CD14-positive monocyte (primary cell): ENCODE results near the gene HIBCH. TPM values are rescaled to one million over a fixed set of nuclear protein-coding genes. Genes with fewer than 3 reads are reported as not detected.

Source experiments
- DNase-seq, 3 donors: peaks; one replicate each; pipeline ENCODE4 v3.0.0-alpha.2; 2011 to 2022
- H2AFZ ChIP-seq: 2 replicates; pipeline ENCODE4 v1.6.0; 2012; ENCODE audit warnings: mild to moderate bottlenecking, low read depth, low read length, inconsistent platforms; ENCODE audit not compliant: insufficient read depth, poor library complexity, severe bottlenecking
- H3K27ac ChIP-seq, 2 donors: 1 replicate in 1 of 2; 2 replicates in 1 of 2; pipeline ENCODE4 v1.5.1; 2012 to 2013; ENCODE audit warnings: low read length in 2 of 2, control low read depth in 1 of 2, inconsistent platforms in 1 of 2, low read depth in 1 of 2, mild to moderate bottlenecking in 1 of 2
- H3K27me3 ChIP-seq, 2 donors: one replicate each; pipeline versions ENCODE4 v1.6.0 to v1.6.1; 2011 to 2013; ENCODE audit warnings: low read length in 2 of 2; ENCODE audit not compliant: control insufficient read depth in 2 of 2, insufficient read depth in 2 of 2
- H3K36me3 ChIP-seq, 2 donors: replicated peaks in 1 of 2; 1 replicate in 1 of 2; 2 replicates in 1 of 2; pipeline versions ENCODE4 v1.5.1 to v1.6.1; 2012 to 2013; ENCODE audit warnings: low read length in 2 of 2, control low read depth in 1 of 2, inconsistent platforms in 1 of 2, mild to moderate bottlenecking in 1 of 2; ENCODE audit not compliant: insufficient read depth in 2 of 2, control insufficient read depth in 1 of 2
- H3K4me1 ChIP-seq, 2 donors: 1 replicate in 1 of 2; 2 replicates in 1 of 2; pipeline versions ENCODE4 v1.5.1 to v1.6.1; 2012 to 2013; ENCODE audit warnings: low read length in 2 of 2, control low read depth in 1 of 2, inconsistent platforms in 1 of 2, mild to moderate bottlenecking in 1 of 2, moderate library complexity in 1 of 2; ENCODE audit not compliant: insufficient read depth in 2 of 2, control insufficient read depth in 1 of 2
- H3K4me2 ChIP-seq: replicated peaks from 2 replicates; pipeline ENCODE3; 2012; ENCODE audit warnings: low read length, moderate library complexity, mild to moderate bottlenecking; ENCODE audit not compliant: poor library complexity, severe bottlenecking; ENCODE audit errors: extremely low read depth
- H3K4me3 ChIP-seq, 3 experiments: fragments of 200-600 bp in 1 of 3; sonication (generic) in 1 of 3; replicated peaks in 1 of 3; 1 replicate in 2 of 3; 2 replicates in 1 of 3; pipeline ENCODE4 v1.5.1; 2011 to 2013; ENCODE audit warnings: low read length in 3 of 3, mild to moderate bottlenecking in 3 of 3, control low read depth in 2 of 3, low read depth in 2 of 3, inconsistent platforms in 1 of 3, moderate library complexity in 1 of 3
- H3K79me2 ChIP-seq: 2 replicates; pipeline ENCODE4 v1.6.0; 2012; ENCODE audit warnings: mild to moderate bottlenecking, control low read depth, inconsistent platforms, low read length, moderate library complexity; ENCODE audit not compliant: insufficient read depth
- H3K9ac ChIP-seq: 2 replicates; pipeline ENCODE4 v1.6.0; 2017; ENCODE audit warnings: low read length, mild to moderate bottlenecking; ENCODE audit not compliant: insufficient read depth, poor library complexity, severe bottlenecking
- H3K9me3 ChIP-seq, 2 donors: replicated peaks in 1 of 2; 1 replicate in 1 of 2; 2 replicates in 1 of 2; pipeline versions ENCODE4 v1.5.1 to v1.6.1; 2012 to 2013; ENCODE audit warnings: low read length in 2 of 2, control low read depth in 1 of 2; ENCODE audit not compliant: control insufficient read depth in 1 of 2, insufficient read depth in 1 of 2
- H4K20me1 ChIP-seq: 2 replicates; pipeline ENCODE4 v1.6.0; 2012; ENCODE audit warnings: mild to moderate bottlenecking, low read length, control low read depth, moderate library complexity; ENCODE audit not compliant: insufficient read depth
- H3K27ac Mint-ChIP-seq, 7 donors: one replicate each; pipeline ENCODE4 v1.8.0; 2020; ENCODE audit warnings: mild to moderate bottlenecking in 7 of 7, mixed read lengths in 7 of 7, moderate library complexity in 6 of 7, inconsistent platforms in 2 of 7
- H3K27me3 Mint-ChIP-seq, 3 donors: one replicate each; pipeline ENCODE4 v1.8.0; 2021 to 2022; ENCODE audit warnings: low read depth in 3 of 3, mild to moderate bottlenecking in 3 of 3, mixed read lengths in 3 of 3, moderate library complexity in 3 of 3, inconsistent platforms in 1 of 3
- H3K36me3 Mint-ChIP-seq, 2 donors: one replicate each; pipeline ENCODE4 v1.8.0; 2020; ENCODE audit warnings: mixed read lengths in 2 of 2, inconsistent platforms in 1 of 2, mild to moderate bottlenecking in 1 of 2
- H3K4me1 Mint-ChIP-seq: one replicate; pipeline ENCODE4 v1.8.0; 2020; ENCODE audit warnings: mild to moderate bottlenecking, mixed read lengths
- H3K4me3 Mint-ChIP-seq, 2 donors: one replicate each; pipeline ENCODE4 v1.8.0; 2020; ENCODE audit warnings: mild to moderate bottlenecking in 2 of 2, mixed read lengths in 2 of 2, moderate library complexity in 1 of 2
- H3K9me3 Mint-ChIP-seq, 7 donors: one replicate each; pipeline ENCODE4 v1.8.0; 2020 to 2022; ENCODE audit warnings: mixed read lengths in 7 of 7, mild to moderate bottlenecking in 6 of 7, moderate library complexity in 6 of 7, inconsistent platforms in 2 of 7
- WGBS: methylation state at CpG from one replicate; pipeline ENCODE4 v1.1.5; 2013; ENCODE audit warnings: missing lambda C conversion rate; ENCODE audit not compliant: insufficient coverage; 5-methylcytosine and 5-hydroxymethylcytosine counted together
- intact Hi-C, 2 donors: fragments of 100-400 bp; cut with micrococcal nuclease; formaldehyde crosslinking; loops; one replicate each; pipeline versions ENCODE4 v1.15.0 to v1.15.1; 2023
- polyA plus RNA-seq, 3 donors: library from polyadenylated mRNA; depleted of rRNA in 1 of 3; unstranded in 2 of 3; stranded (reverse) in 1 of 3; fragments of 300-500 nt in 2 of 3; fragments of >200 nt in 1 of 3; fragmentation: Illumina TruSeq in 2 of 3; gene quantifications; 1 replicate in 2 of 3; 2 replicates in 1 of 3; pipeline ENCODE4 v1.2.3, GENCODE V29; 2012 to 2021
- TF ChIP-seq, protein P1 (sequence below): fragments of 200-600 bp; IDR thresholded peaks from one replicate; pipeline ENCODE4 v1.8.0; 2022; ENCODE audit warnings: antibody characterized with exemption, mild to moderate bottlenecking

HIBCH gene
- polyA plus RNA-seq, 3 donors = 3.3 to 8.2 (median 7.3) TPM

DNA sequence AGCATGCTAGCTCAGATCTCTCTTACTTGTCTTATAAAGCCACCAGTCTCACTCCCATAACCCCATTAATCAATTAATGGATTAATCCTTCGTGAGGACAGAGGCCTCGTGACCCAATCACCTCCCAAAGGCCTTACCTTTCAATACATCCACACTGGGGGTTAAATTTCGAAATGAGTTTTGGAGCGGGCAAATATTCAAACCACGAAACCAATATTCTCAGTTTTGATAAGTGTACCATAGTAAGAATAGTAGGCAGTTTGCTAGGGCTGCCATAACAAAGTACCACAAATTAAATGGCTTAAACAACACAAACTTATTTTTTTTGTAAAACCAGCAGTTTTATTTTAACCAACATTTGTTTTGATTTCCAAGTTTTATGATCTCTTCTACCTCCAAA, 15.2 kb downstream of the HIBCH start:
- H3K36me3 ChIP-seq = peaks cover 0 to 7% of the 10 kb centered on the region in 2 donors
- H3K27ac ChIP-seq = no peak overlapping the region
- H3K4me1 ChIP-seq = no peaks in the 10 kb centered on the region
- no peak for DNase-seq
- TF ChIP-seq, protein P1, sequence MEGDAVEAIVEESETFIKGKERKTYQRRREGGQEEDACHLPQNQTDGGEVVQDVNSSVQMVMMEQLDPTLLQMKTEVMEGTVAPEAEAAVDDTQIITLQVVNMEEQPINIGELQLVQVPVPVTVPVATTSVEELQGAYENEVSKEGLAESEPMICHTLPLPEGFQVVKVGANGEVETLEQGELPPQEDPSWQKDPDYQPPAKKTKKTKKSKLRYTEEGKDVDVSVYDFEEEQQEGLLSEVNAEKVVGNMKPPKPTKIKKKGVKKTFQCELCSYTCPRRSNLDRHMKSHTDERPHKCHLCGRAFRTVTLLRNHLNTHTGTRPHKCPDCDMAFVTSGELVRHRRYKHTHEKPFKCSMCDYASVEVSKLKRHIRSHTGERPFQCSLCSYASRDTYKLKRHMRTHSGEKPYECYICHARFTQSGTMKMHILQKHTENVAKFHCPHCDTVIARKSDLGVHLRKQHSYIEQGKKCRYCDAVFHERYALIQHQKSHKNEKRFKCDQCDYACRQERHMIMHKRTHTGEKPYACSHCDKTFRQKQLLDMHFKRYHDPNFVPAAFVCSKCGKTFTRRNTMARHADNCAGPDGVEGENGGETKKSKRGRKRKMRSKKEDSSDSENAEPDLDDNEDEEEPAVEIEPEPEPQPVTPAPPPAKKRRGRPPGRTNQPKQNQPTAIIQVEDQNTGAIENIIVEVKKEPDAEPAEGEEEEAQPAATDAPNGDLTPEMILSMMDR = no peak
- H2AFZ ChIP-seq = no peak overlapping the region
- no peak overlapping the region for H3K4me3 ChIP-seq
- no peak overlapping the region for H3K27ac Mint-ChIP-seq
- no peaks in the 10 kb centered on the region for H3K79me2 ChIP-seq
- H3K27me3 Mint-ChIP-seq = no peaks in the 10 kb centered on the region
- H3K27me3 ChIP-seq = no peaks in the 10 kb centered on the region
- H3K9me3 ChIP-seq = no peaks in the 10 kb centered on the region
- H4K20me1 ChIP-seq = no peaks in the 10 kb centered on the region
- H3K4me1 Mint-ChIP-seq = peaks cover 2% of the 10 kb centered on the region
- peaks cover 37 to 42% of the 10 kb centered on the region in 2 donors for H3K36me3 Mint-ChIP-seq
- 90% methylated on average over 2 of the region's 5 CpGs for WGBS
- peaks cover 0 to 6% (median 3%) of the 10 kb centered on the region in 7 donors for H3K9me3 Mint-ChIP-seq
- no peak overlapping the region for H3K9ac ChIP-seq
- H3K4me3 Mint-ChIP-seq = no peak overlapping the region
- intact Hi-C loops = no loop called here
- H3K4me2 ChIP-seq = no peak overlapping the region

DNA sequence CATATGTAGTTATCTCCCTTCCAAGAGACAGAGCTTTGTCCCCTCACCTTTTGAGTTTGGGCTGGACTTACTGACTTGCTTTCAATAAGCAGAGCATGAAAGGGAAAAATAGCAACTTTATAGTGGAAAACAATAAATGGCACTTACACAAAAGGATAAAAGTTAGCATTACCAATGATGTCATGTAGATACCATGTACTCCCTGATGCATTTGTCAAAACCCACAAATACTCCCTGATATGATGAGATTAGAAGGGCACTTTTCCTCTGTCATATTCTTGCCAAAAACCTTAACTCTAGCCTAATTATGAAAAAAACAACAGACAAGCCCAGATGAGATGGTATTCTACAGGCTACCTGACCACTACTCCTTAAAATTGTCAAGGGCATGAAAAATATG, 16.0 kb downstream of the HIBCH start:
- Mint-ChIP-seq H3K4me3 (no peak overlapping the region), H3K27me3 (no peaks in the 10 kb centered on the region), H3K27ac (peak overlapping the region in 1 of 7 donors; percentile 31), H3K4me1 (peaks cover 2% of the 10 kb centered on the region), H3K9me3 (peaks cover 0 to 6% (median 3%) of the 10 kb centered on the region in 7 donors), H3K36me3 (peaks cover 36 to 40% of the 10 kb centered on the region in 2 donors)
- H3K9me3 ChIP-seq = no peaks in the 10 kb centered on the region
- H3K27ac ChIP-seq = no peak overlapping the region
- H3K4me3 ChIP-seq = no peak overlapping the region
- no peaks in the 10 kb centered on the region for H3K4me1 ChIP-seq
- no peaks in the 10 kb centered on the region for H3K79me2 ChIP-seq
- no peaks in the 10 kb centered on the region for H4K20me1 ChIP-seq
- TF ChIP-seq, protein P1 = no peak
- DNase-seq = no peak
- no peak overlapping the region for H2AFZ ChIP-seq
- H3K36me3 ChIP-seq = peaks cover 0 to 5% of the 10 kb centered on the region in 2 donors
- no peak overlapping the region for H3K9ac ChIP-seq
- H3K4me2 ChIP-seq = no peak overlapping the region
- intact Hi-C loops = no loop called here
- no peaks in the 10 kb centered on the region for H3K27me3 ChIP-seq
